22Rv1 (cell line): ENCODE results near the gene EPS15.

ENCODE experiments used
- ZFX ChIP-seq: fragments of 450-650 bp; IDR thresholded peaks from 2 replicates; pipeline ENCODE4 v1.6.1; 2017; ENCODE audit warnings: antibody characterized with exemption, borderline replicate concordance
- TF ChIP-seq, protein P1 (sequence below): fragments of 450-650 bp; IDR thresholded peaks from 2 replicates; pipeline ENCODE4 v1.5.1; 2017; ENCODE audit warnings: mild to moderate bottlenecking

DNA sequence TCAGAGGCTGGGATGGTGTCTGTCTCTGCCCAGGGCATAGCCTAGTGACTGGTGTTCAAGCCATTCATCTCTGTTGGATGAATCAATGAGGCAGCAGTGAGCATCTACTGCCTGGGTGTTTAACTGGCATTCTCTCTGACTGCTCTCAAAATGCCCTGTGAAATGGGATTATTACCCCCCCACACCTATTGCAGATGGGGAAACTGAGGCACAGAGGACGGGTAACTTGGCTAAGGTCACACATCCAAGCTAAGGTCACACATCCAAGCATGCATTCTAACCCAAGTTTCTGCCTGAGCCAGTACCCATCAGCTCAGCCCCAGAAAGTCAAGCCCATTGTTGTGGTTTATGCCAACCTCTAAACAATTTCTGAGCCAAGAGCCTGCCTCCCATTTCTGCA is 193.7 kb downstream of the EPS15 start:
- TF ChIP-seq, protein P1, sequence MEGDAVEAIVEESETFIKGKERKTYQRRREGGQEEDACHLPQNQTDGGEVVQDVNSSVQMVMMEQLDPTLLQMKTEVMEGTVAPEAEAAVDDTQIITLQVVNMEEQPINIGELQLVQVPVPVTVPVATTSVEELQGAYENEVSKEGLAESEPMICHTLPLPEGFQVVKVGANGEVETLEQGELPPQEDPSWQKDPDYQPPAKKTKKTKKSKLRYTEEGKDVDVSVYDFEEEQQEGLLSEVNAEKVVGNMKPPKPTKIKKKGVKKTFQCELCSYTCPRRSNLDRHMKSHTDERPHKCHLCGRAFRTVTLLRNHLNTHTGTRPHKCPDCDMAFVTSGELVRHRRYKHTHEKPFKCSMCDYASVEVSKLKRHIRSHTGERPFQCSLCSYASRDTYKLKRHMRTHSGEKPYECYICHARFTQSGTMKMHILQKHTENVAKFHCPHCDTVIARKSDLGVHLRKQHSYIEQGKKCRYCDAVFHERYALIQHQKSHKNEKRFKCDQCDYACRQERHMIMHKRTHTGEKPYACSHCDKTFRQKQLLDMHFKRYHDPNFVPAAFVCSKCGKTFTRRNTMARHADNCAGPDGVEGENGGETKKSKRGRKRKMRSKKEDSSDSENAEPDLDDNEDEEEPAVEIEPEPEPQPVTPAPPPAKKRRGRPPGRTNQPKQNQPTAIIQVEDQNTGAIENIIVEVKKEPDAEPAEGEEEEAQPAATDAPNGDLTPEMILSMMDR, result no peak
- no peak for TF ChIP-seq ZFX
